Mesenchymal stem cell (in vitro differentiated cells and primary cell): Measurements from ENCODE around the gene PACRGL.
"Not testable (repeated sequence)": the region's sequence is repeated elsewhere in the genome, so short reads cannot be mapped to it uniquely, and the experiment has no call there.

Source experiments
- DNase-seq: peaks from one replicate; pipeline ENCODE4 v3.0.0-alpha.2; 2013
- H2AFZ ChIP-seq: one replicate; pipeline ENCODE4 v1.6.1; 2013; ENCODE audit warnings: low read depth, mild to moderate bottlenecking, control low read depth, inconsistent platforms, low read length, moderate library complexity
- H2AK5ac ChIP-seq: 2 replicates; pipeline ENCODE4 v1.6.1; 2013; ENCODE audit warnings: low read length, moderate library complexity, mild to moderate bottlenecking, inconsistent platforms; ENCODE audit not compliant: severe bottlenecking
- H2BK120ac ChIP-seq: one replicate; pipeline ENCODE4 v1.6.1; 2013; ENCODE audit warnings: low read depth, mild to moderate bottlenecking, inconsistent platforms, low read length, moderate library complexity
- H2BK12ac ChIP-seq, 2 experiments: one replicate each; pipeline ENCODE4 v1.6.1; 2013; ENCODE audit warnings: inconsistent platforms in 2 of 2, low read length in 2 of 2, mild to moderate bottlenecking in 2 of 2, moderate library complexity in 2 of 2, control low read depth in 1 of 2
- H2BK15ac ChIP-seq: one replicate; pipeline ENCODE4 v1.6.1; 2013; ENCODE audit warnings: mild to moderate bottlenecking, low read depth, inconsistent platforms; ENCODE audit not compliant: poor library complexity, severe bottlenecking
- H2BK5ac ChIP-seq: 2 replicates; pipeline ENCODE4 v1.6.1; 2013; ENCODE audit warnings: low read depth, mild to moderate bottlenecking, low read length, control low read depth, inconsistent platforms; ENCODE audit not compliant: poor library complexity, severe bottlenecking
- H3K14ac ChIP-seq, 2 experiments: one replicate each; pipeline ENCODE4 v1.6.1; 2013; ENCODE audit warnings: inconsistent platforms in 2 of 2, low read length in 2 of 2, control low read depth in 1 of 2, mild to moderate bottlenecking in 1 of 2, moderate library complexity in 1 of 2
- H3K18ac ChIP-seq, 2 experiments: one replicate each; pipeline ENCODE4 v1.6.1; 2013; ENCODE audit warnings: inconsistent platforms in 2 of 2, low read length in 2 of 2, control low read depth in 1 of 2, low read depth in 1 of 2, mild to moderate bottlenecking in 1 of 2
- H3K23ac ChIP-seq, 2 experiments: one replicate each; pipeline ENCODE4 v1.6.1; 2013; ENCODE audit warnings: inconsistent platforms in 2 of 2, low read length in 2 of 2, mild to moderate bottlenecking in 2 of 2, moderate library complexity in 2 of 2, control low read depth in 1 of 2
- H3K27ac ChIP-seq: 2 replicates; pipeline ENCODE4 v1.5.1; 2013; ENCODE audit warnings: mild to moderate bottlenecking, moderate library complexity, low read length, control low read depth, inconsistent platforms; ENCODE audit not compliant: poor library complexity, severe bottlenecking
- H3K27me3 ChIP-seq, 2 experiments: 2 replicates each; pipeline versions ENCODE4 v1.6.1 to v1.7.0; 2013; ENCODE audit warnings: low read length in 2 of 2, mild to moderate bottlenecking in 2 of 2, moderate library complexity in 2 of 2, control low read depth in 1 of 2, inconsistent platforms in 1 of 2; ENCODE audit not compliant: control insufficient read depth in 1 of 2, insufficient read depth in 1 of 2
- H3K36me3 ChIP-seq, 2 experiments: 2 replicates each; pipeline versions ENCODE4 v1.6.1 to v1.7.0; 2013; ENCODE audit warnings: low read length in 2 of 2, control low read depth in 1 of 2, inconsistent platforms in 1 of 2, low read depth in 1 of 2, mild to moderate bottlenecking in 1 of 2; ENCODE audit not compliant: insufficient read depth in 2 of 2, control insufficient read depth in 1 of 2
- H3K4ac ChIP-seq, 2 experiments: one replicate each; pipeline ENCODE4 v1.6.1; 2013; ENCODE audit warnings: inconsistent platforms in 2 of 2, low read length in 2 of 2, mild to moderate bottlenecking in 2 of 2, moderate library complexity in 2 of 2, control low read depth in 1 of 2, low read depth in 1 of 2
- H3K4me1 ChIP-seq: 2 replicates; pipeline ENCODE4 v1.6.1; 2013; ENCODE audit warnings: low read depth, low read length, control low read depth; ENCODE audit not compliant: control insufficient read depth, insufficient read depth
- H3K4me2 ChIP-seq: 2 replicates; pipeline ENCODE4 v1.6.1; 2013; ENCODE audit warnings: low read length, mild to moderate bottlenecking, inconsistent platforms; ENCODE audit not compliant: poor library complexity, severe bottlenecking
- H3K4me3 ChIP-seq, 2 experiments: 2 replicates each; pipeline versions ENCODE4 v1.5.1 to v1.7.0; 2013; ENCODE audit warnings: low read length in 2 of 2, mild to moderate bottlenecking in 2 of 2, control low read depth in 1 of 2, low read depth in 1 of 2; ENCODE audit not compliant: insufficient read depth in 1 of 2
- H3K79me1 ChIP-seq: replicated peaks from 2 replicates; pipeline ENCODE4 v1.6.1; 2013; ENCODE audit warnings: mild to moderate bottlenecking, control low read depth, low read length, inconsistent platforms; ENCODE audit not compliant: poor library complexity, severe bottlenecking
- H3K9ac ChIP-seq: 2 replicates; pipeline ENCODE4 v1.7.0; 2013; ENCODE audit warnings: mild to moderate bottlenecking, low read length, moderate library complexity
- H3K9me3 ChIP-seq: 2 replicates; pipeline ENCODE4 v1.7.0; 2013; ENCODE audit warnings: mild to moderate bottlenecking, low read length; ENCODE audit not compliant: control insufficient read depth
- H4K8ac ChIP-seq: one replicate; pipeline ENCODE4 v1.6.1; 2013; ENCODE audit warnings: inconsistent platforms, mild to moderate bottlenecking, low read length, moderate library complexity
- H4K91ac ChIP-seq: one replicate; pipeline ENCODE4 v1.6.1; 2013; ENCODE audit warnings: mild to moderate bottlenecking, low read length, inconsistent platforms
- WGBS: methylation state at CpG from one replicate; pipeline ENCODE4 v1.1.7; 2013; ENCODE audit warnings: mixed read lengths; 5-methylcytosine and 5-hydroxymethylcytosine counted together

Gene PACRGL

GRCh38 chr4:20778896-20779295 lies 78.6 kb downstream of the PACRGL start:
- H3K4me3 ChIP-seq = no peak overlapping the region
- H2AFZ ChIP-seq = no peak overlapping the region
- H2BK12ac ChIP-seq = no peak overlapping the region
- H2BK5ac ChIP-seq = no peak overlapping the region
- WGBS = 84% methylated on average over 1 of the region's 1 CpG
- H4K8ac ChIP-seq = no peak overlapping the region
- no peak overlapping the region for H4K91ac ChIP-seq
- H2BK120ac ChIP-seq = no peak overlapping the region
- H3K4ac ChIP-seq = no peak overlapping the region
- no peak overlapping the region for H3K27ac ChIP-seq
- H3K27me3 ChIP-seq = no peaks in the 10 kb centered on the region
- no peak overlapping the region for H2BK15ac ChIP-seq
- H3K14ac ChIP-seq = no peak overlapping the region
- no peak for DNase-seq
- no peaks in the 10 kb centered on the region for H3K4me1 ChIP-seq
- no peak overlapping the region for H3K4me2 ChIP-seq
- H3K9me3 ChIP-seq = peaks cover 13% of the 10 kb centered on the region
- H2AK5ac ChIP-seq = no peak overlapping the region
- H3K23ac ChIP-seq = no peak overlapping the region
- no peak overlapping the region for H3K9ac ChIP-seq
- no peak overlapping the region for H3K18ac ChIP-seq
- no peaks in the 10 kb centered on the region for H3K79me1 ChIP-seq
- no peaks in the 10 kb centered on the region for H3K36me3 ChIP-seq

DNA sequence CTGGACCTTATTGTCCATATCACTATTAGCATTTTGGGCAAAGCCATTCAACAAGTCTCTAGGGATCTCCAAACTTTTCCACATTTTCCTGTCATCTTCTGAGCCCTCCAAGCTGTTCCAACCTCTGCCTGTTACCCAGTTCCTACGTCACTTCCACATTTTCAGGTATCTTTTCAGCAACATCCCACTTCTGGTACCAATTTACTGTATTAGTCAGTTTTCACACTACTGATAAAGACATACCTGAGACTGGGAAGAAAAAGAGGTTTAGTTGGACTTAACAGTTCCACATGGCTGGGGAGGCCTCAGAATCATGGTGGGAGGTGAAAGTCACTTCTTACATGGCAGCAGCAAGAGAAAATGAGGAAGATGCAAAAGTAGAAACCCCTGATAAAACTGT lies 82.9 kb downstream of the PACRGL start:
- H3K4me2 ChIP-seq, H2AK5ac ChIP-seq, H4K91ac ChIP-seq, DNase-seq, H3K9ac ChIP-seq, H2BK15ac ChIP-seq, H3K27me3 ChIP-seq, H2BK120ac ChIP-seq, H3K79me1 ChIP-seq, H3K18ac ChIP-seq, H3K4ac ChIP-seq, H3K4me1 ChIP-seq, H2AFZ ChIP-seq, H4K8ac ChIP-seq, H3K27ac ChIP-seq, H2BK5ac ChIP-seq, H3K36me3 ChIP-seq, H3K4me3 ChIP-seq, H2BK12ac ChIP-seq, H3K14ac ChIP-seq, H3K23ac ChIP-seq: not testable (repeated sequence)
- 100% methylated on average over 1 of the region's 1 CpG for WGBS
- peaks cover 13% of the 10 kb centered on the region for H3K9me3 ChIP-seq

DNA sequence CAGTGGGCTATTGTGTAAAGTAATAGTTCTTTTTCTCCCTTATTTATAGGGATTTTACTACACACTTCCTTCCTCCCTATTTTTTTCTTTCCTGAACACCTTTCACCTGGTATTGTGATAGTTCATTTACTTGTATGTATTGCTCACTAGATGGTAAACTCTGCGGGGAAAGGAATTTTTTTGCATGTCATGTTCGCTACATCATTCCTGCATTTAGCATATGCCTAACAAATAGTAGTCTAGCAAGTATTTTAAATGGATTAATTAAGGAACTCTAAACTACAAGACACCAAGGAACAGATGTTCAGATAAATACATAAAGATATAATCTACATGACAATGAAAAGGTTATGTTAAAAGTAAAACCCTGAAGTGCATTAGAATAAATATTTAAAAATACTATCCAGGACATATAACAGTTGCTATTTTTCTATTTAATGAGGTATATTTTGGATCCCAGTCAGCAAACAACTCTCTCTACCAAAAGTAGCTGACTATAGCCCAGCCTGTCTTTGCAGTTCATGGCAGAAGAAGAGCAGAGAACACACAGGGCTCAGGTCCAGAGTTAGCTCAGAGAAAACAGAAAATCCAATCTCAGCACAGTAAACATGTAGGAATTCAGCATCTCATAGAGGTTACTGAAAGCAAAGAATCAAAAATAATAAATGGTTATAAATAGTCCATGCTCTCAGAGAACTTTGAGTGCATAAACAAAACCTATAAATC lies 87.8 kb downstream of the PACRGL start:
- no peak overlapping the region for H2BK12ac ChIP-seq
- H3K79me1 ChIP-seq = no peaks in the 10 kb centered on the region
- WGBS = no CpG with 5 or more reads among the region's 2 CpGs
- no peak overlapping the region for H2BK120ac ChIP-seq
- H2AFZ ChIP-seq = no peak overlapping the region
- no peaks in the 10 kb centered on the region for H3K36me3 ChIP-seq
- H3K27ac ChIP-seq = no peak overlapping the region
- H3K27me3 ChIP-seq = no peaks in the 10 kb centered on the region
- H4K91ac ChIP-seq = no peak overlapping the region
- H3K18ac ChIP-seq = no peak overlapping the region
- no peak overlapping the region for H3K9ac ChIP-seq
- no peak overlapping the region for H2BK15ac ChIP-seq
- no peak overlapping the region for H3K4me3 ChIP-seq
- no peak overlapping the region for H3K23ac ChIP-seq
- no peak overlapping the region for H3K4me2 ChIP-seq
- no peak for DNase-seq
- H3K9me3 ChIP-seq = no peaks in the 10 kb centered on the region
- H2BK5ac ChIP-seq = no peak overlapping the region
- H3K14ac ChIP-seq = no peak overlapping the region
- no peak overlapping the region for H2AK5ac ChIP-seq
- H3K4ac ChIP-seq = no peak overlapping the region
- H3K4me1 ChIP-seq = no peaks in the 10 kb centered on the region
- H4K8ac ChIP-seq = no peak overlapping the region
